ACC112 (cell line): ENCODE results near the gene TRIM56.
A peak's percentile ranks its signal among the peaks of the same experiment; 100 is the strongest.
"Not testable (repeated sequence)": the region's sequence is repeated elsewhere in the genome, so short reads cannot be mapped to it uniquely, and the experiment has no call there.

Experiments used
- H2AFZ ChIP-seq: fragments of 200-600 bp; sonication (generic); one replicate; pipeline ENCODE4 v1.6.0; 2017; ENCODE audit warnings: antibody characterized with exemption, low read length; ENCODE audit not compliant: unreplicated experiment
- H3K27ac ChIP-seq: fragments of 200-600 bp; sonication (generic); 2 replicates; pipeline ENCODE4 v1.5.1; 2014; ENCODE audit warnings: low read depth, mild to moderate bottlenecking, antibody characterized with exemption, low read length, moderate library complexity
- H3K27me3 ChIP-seq: fragments of 200-600 bp; sonication (generic); 2 replicates; pipeline ENCODE4 v1.6.1; 2014; ENCODE audit warnings: mild to moderate bottlenecking, antibody characterized with exemption, low read length, moderate library complexity, mixed read lengths; ENCODE audit not compliant: insufficient read depth
- H3K36me3 ChIP-seq: fragments of 200-600 bp; sonication (generic); 2 replicates; pipeline ENCODE4 v1.6.1; 2016; ENCODE audit warnings: mild to moderate bottlenecking, antibody characterized with exemption, low read length, moderate library complexity, mixed read lengths; ENCODE audit not compliant: insufficient read depth
- H3K4me1 ChIP-seq: fragments of 200-600 bp; sonication (generic); one replicate; pipeline ENCODE4 v1.6.1; 2016; ENCODE audit warnings: low read length, mixed read lengths; ENCODE audit not compliant: insufficient read depth, unreplicated experiment, control insufficient read depth
- H3K4me3 ChIP-seq: fragments of 200-600 bp; sonication (generic); 2 replicates; pipeline ENCODE4 v1.5.1; 2014; ENCODE audit warnings: mild to moderate bottlenecking, low read depth, low read length
- H3K79me2 ChIP-seq: fragments of 200-600 bp; sonication (generic); one replicate; pipeline ENCODE4 v1.6.0; 2016; ENCODE audit warnings: low read length; ENCODE audit not compliant: control insufficient read depth, unreplicated experiment, insufficient read depth

TRIM56 gene

GRCh38 chr7:101071362-101072104, 13.7 kb upstream of the TRIM56 start:
- not testable (repeated sequence) for H3K4me1 ChIP-seq, H3K27ac ChIP-seq, H2AFZ ChIP-seq, H3K79me2 ChIP-seq, H3K36me3 ChIP-seq, H3K27me3 ChIP-seq, H3K4me3 ChIP-seq

- no peak overlapping the region for H3K27ac ChIP-seq
- H3K27me3 ChIP-seq = no peaks in the 10 kb centered on the region
- H2AFZ ChIP-seq = no peak overlapping the region
- H3K36me3 ChIP-seq = no peaks in the 10 kb centered on the region
- H3K4me1 ChIP-seq = peaks cover 6% of the 10 kb centered on the region
- H3K4me3 ChIP-seq = no peak overlapping the region
- no peaks in the 10 kb centered on the region for H3K79me2 ChIP-seq
Measured at GRCh38 chr7:101075646-101076045, 9.6 kb upstream of the TRIM56 start.

- not testable (repeated sequence) for H3K36me3 ChIP-seq, H3K27me3 ChIP-seq, H2AFZ ChIP-seq, H3K4me1 ChIP-seq, H3K27ac ChIP-seq, H3K4me3 ChIP-seq, H3K79me2 ChIP-seq
Measured at GRCh38 chr7:101076183-101076582, 9.1 kb upstream of the TRIM56 start.

- Histone ChIP-seq H3K4me1 (peaks cover 6% of the 10 kb centered on the region), H3K27ac (no peak overlapping the region), H3K4me3 (no peak overlapping the region), H3K36me3 (no peaks in the 10 kb centered on the region), H2AFZ (no peak overlapping the region), H3K79me2 (no peaks in the 10 kb centered on the region), H3K27me3 (no peaks in the 10 kb centered on the region)
Measured at GRCh38 chr7:101077303-101078086, 7.8 kb upstream of the TRIM56 start.

- Histone ChIP-seq H3K27me3 (no peaks in the 10 kb centered on the region), H3K36me3 (no peaks in the 10 kb centered on the region), H2AFZ (no peak overlapping the region), H3K27ac (no peak overlapping the region), H3K79me2 (peaks cover 12% of the 10 kb centered on the region), H3K4me1 (peaks cover 13% of the 10 kb centered on the region), H3K4me3 (no peak overlapping the region)
Measured at GRCh38 chr7:101081432-101081831, 3.8 kb upstream of the TRIM56 start.

GRCh38 chr7:101084865-101085161, 468 bp upstream of the TRIM56 start:
- Histone ChIP-seq H3K4me3 (peak overlapping the region; percentile 96), H3K4me1 (peaks cover 23% of the 10 kb centered on the region), H2AFZ (peak overlapping the region; percentile 93), H3K36me3 (peaks cover 14% of the 10 kb centered on the region; the same call in 1 of the 2 replicates), H3K27me3 (no peaks in the 10 kb centered on the region), H3K79me2 (peaks cover 46% of the 10 kb centered on the region), H3K27ac (peak overlapping the region; percentile 90)

GRCh38 chr7:101087334-101088068, 2.2 kb downstream of the TRIM56 start:
- peaks cover 23% of the 10 kb centered on the region for H3K4me1 ChIP-seq
- H3K27ac ChIP-seq = no peak overlapping the region
- peaks cover 19% of the 10 kb centered on the region; the same call in 1 of the 2 replicates for H3K36me3 ChIP-seq
- H3K4me3 ChIP-seq = 0 out of 2 replicates have a peak overlapping the region, but pooled peaks have one; percentile 96
- no peak overlapping the region for H2AFZ ChIP-seq
- no peaks in the 10 kb centered on the region for H3K27me3 ChIP-seq
- peaks cover 59% of the 10 kb centered on the region for H3K79me2 ChIP-seq

- H3K4me3 ChIP-seq = no peak overlapping the region
- H3K4me1 ChIP-seq = peaks cover 23% of the 10 kb centered on the region
- no peak overlapping the region for H2AFZ ChIP-seq
- peaks cover 19% of the 10 kb centered on the region; the same call in 1 of the 2 replicates for H3K36me3 ChIP-seq
- no peak overlapping the region for H3K27ac ChIP-seq
- peaks cover 59% of the 10 kb centered on the region for H3K79me2 ChIP-seq
- no peaks in the 10 kb centered on the region for H3K27me3 ChIP-seq
Measured at GRCh38 chr7:101088069-101088425, 2.8 kb downstream of the TRIM56 start.

- no peak overlapping the region for H3K4me3 ChIP-seq
- H3K4me1 ChIP-seq = peaks cover 28% of the 10 kb centered on the region
- no peaks in the 10 kb centered on the region for H3K27me3 ChIP-seq
- H3K36me3 ChIP-seq = peaks cover 19% of the 10 kb centered on the region; the same call in 1 of the 2 replicates
- H3K79me2 ChIP-seq = peaks cover 59% of the 10 kb centered on the region
- H3K27ac ChIP-seq = no peak overlapping the region
- H2AFZ ChIP-seq = no peak overlapping the region
Measured at GRCh38 chr7:101088858-101089529, 3.7 kb downstream of the TRIM56 start.

GRCh38 chr7:101089876-101090275, 4.6 kb downstream of the TRIM56 start:
- Histone ChIP-seq H3K79me2 (peaks cover 59% of the 10 kb centered on the region), H3K27ac (no peak overlapping the region), H3K4me3 (no peak overlapping the region), H2AFZ (no peak overlapping the region), H3K4me1 (peaks cover 32% of the 10 kb centered on the region), H3K36me3 (peaks cover 19% of the 10 kb centered on the region; the same call in 1 of the 2 replicates), H3K27me3 (no peaks in the 10 kb centered on the region)
